ENCODE data around the gene NARS2. TPM values are rescaled to one million over a fixed set of nuclear protein-coding genes. Genes with fewer than 3 reads are reported as not detected.
"Not testable (repeated sequence)": the region's sequence is repeated elsewhere in the genome, so short reads cannot be mapped to it uniquely, and the experiment has no call there.

NARS2 gene
- total RNA-seq, 1 donor from 2014 or later = 16.5 TPM

GRCh38 chr11:78603792-78604191 is 29.1 kb upstream of the NARS2 start:
- ChIA-PET POLR2A (no interaction called here), CTCF (no interaction called here)
- H3K27ac Mint-ChIP-seq = no peak overlapping the region
- ATAC-seq (ENCODE audit: low read depth) (no peak), DNase-seq (no peak)
- no peaks in the 10 kb centered on the region for H3K4me1 Mint-ChIP-seq
- H3K9me3 Mint-ChIP-seq = no peaks in the 10 kb centered on the region
- H3K27me3 Mint-ChIP-seq = peaks cover 47% of the 10 kb centered on the region
- intact Hi-C loops (cut with micrococcal nuclease) = no loop called here
- no peak for TF ChIP-seq CTCF (IDR thresholded peaks at IDR 0.05)
- H3K4me3 Mint-ChIP-seq = no peak overlapping the region
- H3K36me3 Mint-ChIP-seq (ENCODE audit: low read depth) = no peaks in the 10 kb centered on the region

DNA sequence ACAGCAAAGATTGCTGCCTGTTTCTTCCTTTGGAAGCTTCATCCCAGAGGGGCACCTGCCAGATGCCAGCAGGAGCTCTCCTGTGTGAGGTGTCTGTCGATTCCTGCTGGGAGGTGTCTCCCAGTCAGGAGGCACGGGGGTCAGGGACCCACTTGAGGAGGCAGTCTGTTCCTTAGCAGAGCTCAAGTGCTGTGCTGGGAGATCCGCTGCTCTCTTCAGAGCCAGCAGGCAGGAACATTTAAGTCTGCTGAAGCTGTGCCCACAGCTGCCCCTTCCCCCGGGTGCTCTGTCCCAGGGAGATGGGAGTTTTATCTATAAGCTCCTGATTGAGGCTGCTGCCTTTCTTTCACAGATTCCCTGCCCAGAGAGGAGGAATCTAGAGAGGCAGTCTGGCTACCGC is 28.1 kb upstream of the NARS2 start:
- POLR2A ChIA-PET; CTCF ChIA-PET; H3K27ac Mint-ChIP-seq; H3K36me3 Mint-ChIP-seq (ENCODE audit: low read depth); H3K9me3 Mint-ChIP-seq; DNase-seq; intact Hi-C loops (cut with micrococcal nuclease); H3K4me3 Mint-ChIP-seq; H3K4me1 Mint-ChIP-seq; ATAC-seq (ENCODE audit: low read depth): not testable (repeated sequence)
- peaks cover 49% of the 10 kb centered on the region for H3K27me3 Mint-ChIP-seq

- CTCF ChIA-PET; H3K4me1 Mint-ChIP-seq; intact Hi-C loops (cut with micrococcal nuclease): not testable (repeated sequence)
Observed at GRCh38 chr11:78601066-78601465, 26.4 kb upstream of the NARS2 start.

DNA sequence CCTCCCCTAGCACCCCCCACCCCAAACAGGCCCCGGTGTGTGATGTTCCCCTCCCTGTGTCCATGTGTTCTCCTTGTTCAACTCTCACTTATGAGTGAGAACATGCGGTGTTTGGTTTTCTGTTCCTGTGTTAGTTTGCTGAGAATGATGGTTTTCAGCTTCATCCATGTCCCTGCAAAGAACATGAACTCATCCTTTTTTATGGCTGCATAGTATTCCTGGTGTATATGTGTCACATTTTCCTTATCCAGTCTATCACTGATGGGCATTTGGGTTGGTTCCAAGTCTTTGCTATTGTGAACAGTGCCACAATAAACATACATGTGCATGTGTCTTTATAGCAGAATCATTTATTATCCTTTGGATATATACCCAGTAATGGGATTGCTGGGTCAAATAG is 22.9 kb upstream of the NARS2 start:
- H3K27me3 Mint-ChIP-seq = peaks cover 36% of the 10 kb centered on the region

More at GRCh38 chr11:78601066-78601465, 26.4 kb upstream of the NARS2 start:
- H3K9me3 Mint-ChIP-seq; POLR2A ChIA-PET; H3K36me3 Mint-ChIP-seq (ENCODE audit: low read depth); ATAC-seq (ENCODE audit: low read depth); H3K27ac Mint-ChIP-seq; H3K4me3 Mint-ChIP-seq; DNase-seq: not testable (repeated sequence)
- peaks cover 52% of the 10 kb centered on the region for H3K27me3 Mint-ChIP-seq

DNA sequence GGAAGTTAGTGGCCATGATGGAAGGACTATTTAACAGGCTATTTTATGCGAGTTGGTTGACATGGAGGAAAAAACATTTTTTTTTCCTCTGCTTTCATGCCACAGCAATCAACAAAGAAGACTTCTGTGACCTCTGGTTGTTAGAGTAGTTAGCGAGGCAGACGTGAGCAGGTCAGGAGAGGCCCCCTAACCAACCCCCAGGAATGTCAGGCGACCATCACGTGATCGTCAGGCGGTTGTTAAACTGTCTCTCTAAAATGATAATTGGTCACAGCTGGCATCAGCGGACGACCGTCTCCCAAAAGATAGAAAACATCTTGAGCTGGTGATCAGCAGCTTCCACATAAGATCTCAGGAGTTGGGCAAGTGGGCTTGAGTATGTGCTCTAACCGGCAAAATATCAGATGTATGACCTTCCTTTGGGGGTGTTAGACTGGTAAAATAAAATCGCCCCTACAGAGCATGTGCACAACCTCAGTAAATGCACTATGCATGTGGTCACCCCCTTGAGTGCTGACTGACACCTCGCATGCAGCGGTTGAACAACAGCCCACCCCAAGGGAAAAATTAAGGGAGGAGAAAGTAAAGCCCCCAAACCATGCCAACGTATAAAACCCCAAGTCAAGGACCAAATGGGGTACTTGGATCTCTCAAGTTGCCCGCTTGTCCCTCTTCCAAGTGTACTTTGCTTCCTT is 20.9 kb upstream of the NARS2 start:
- H3K27ac Mint-ChIP-seq = no peak overlapping the region
- CTCF ChIA-PET = no interaction called here
- no peak for DNase-seq
- no peaks in the 10 kb centered on the region for H3K36me3 Mint-ChIP-seq (ENCODE audit: low read depth)
- intact Hi-C loops (cut with micrococcal nuclease) = no loop called here
- no peak for ATAC-seq (ENCODE audit: low read depth)
- H3K27me3 Mint-ChIP-seq = peaks cover 21% of the 10 kb centered on the region
- no peaks in the 10 kb centered on the region for H3K9me3 Mint-ChIP-seq
- no peak for TF ChIP-seq CTCF (IDR thresholded peaks at IDR 0.05)
- POLR2A ChIA-PET = no interaction called here
- H3K4me1 Mint-ChIP-seq = no peaks in the 10 kb centered on the region
- no peak overlapping the region for H3K4me3 Mint-ChIP-seq

More for the DNA sequence above, 22.9 kb upstream of the NARS2 start:
- POLR2A ChIA-PET; DNase-seq; H3K9me3 Mint-ChIP-seq; H3K36me3 Mint-ChIP-seq (ENCODE audit: low read depth); H3K4me3 Mint-ChIP-seq; CTCF ChIA-PET; intact Hi-C loops (cut with micrococcal nuclease); ATAC-seq (ENCODE audit: low read depth); H3K27ac Mint-ChIP-seq; H3K4me1 Mint-ChIP-seq: not testable (repeated sequence)

DNA sequence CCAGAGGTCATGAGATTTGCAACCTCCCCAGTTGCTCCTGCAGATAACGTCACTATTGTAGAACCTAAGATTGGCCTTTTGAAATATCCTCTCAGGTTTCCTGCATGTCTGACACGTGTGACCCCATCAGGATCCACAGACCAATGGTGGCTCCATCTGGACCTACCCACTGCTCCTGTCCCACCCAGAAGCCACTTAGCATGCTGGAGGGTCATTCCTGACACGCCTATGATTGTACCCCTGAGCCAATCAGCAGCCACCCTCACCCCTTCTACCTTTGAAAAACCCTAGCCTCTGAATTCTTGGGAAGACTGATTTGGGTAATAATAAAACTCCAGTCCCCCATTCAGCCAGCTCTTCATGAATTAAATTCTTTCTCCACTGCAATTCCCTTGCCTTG is 20.1 kb upstream of the NARS2 start:
- DNase-seq = no peak
- peaks cover 17% of the 10 kb centered on the region for H3K27me3 Mint-ChIP-seq
- H3K36me3 Mint-ChIP-seq (ENCODE audit: low read depth) = no peaks in the 10 kb centered on the region
- H3K27ac Mint-ChIP-seq = no peak overlapping the region
- ChIA-PET POLR2A (no interaction called here), CTCF (no interaction called here)
- TF ChIP-seq CTCF (IDR thresholded peaks at IDR 0.05) = no peak
- no peaks in the 10 kb centered on the region for H3K9me3 Mint-ChIP-seq
- intact Hi-C loops (cut with micrococcal nuclease) = no loop called here
- no peaks in the 10 kb centered on the region for H3K4me1 Mint-ChIP-seq
- H3K4me3 Mint-ChIP-seq = no peak overlapping the region
- no peak for ATAC-seq (ENCODE audit: low read depth)

GRCh38 chr11:78588517-78588916 is 13.9 kb upstream of the NARS2 start:
- ATAC-seq (ENCODE audit: low read depth) (no peak), DNase-seq (no peak)
- peaks cover 14% of the 10 kb centered on the region for H3K9me3 Mint-ChIP-seq
- ChIA-PET CTCF (no interaction called here), POLR2A (no interaction called here)
- intact Hi-C loops (cut with micrococcal nuclease) = no loop called here
- peaks cover 8% of the 10 kb centered on the region for H3K27me3 Mint-ChIP-seq
- peaks cover 5% of the 10 kb centered on the region for H3K36me3 Mint-ChIP-seq (ENCODE audit: low read depth)
- no peak for TF ChIP-seq CTCF (IDR thresholded peaks at IDR 0.05)
- H3K4me3 Mint-ChIP-seq = no peak overlapping the region
- no peak overlapping the region for H3K27ac Mint-ChIP-seq
- no peaks in the 10 kb centered on the region for H3K4me1 Mint-ChIP-seq

Data from activated B cell treated with CpG ODN at 0.5 μM for 24 hours (primary cell).